ENCODE measurements around the gene LPAR2.

LPAR2 gene

DNA sequence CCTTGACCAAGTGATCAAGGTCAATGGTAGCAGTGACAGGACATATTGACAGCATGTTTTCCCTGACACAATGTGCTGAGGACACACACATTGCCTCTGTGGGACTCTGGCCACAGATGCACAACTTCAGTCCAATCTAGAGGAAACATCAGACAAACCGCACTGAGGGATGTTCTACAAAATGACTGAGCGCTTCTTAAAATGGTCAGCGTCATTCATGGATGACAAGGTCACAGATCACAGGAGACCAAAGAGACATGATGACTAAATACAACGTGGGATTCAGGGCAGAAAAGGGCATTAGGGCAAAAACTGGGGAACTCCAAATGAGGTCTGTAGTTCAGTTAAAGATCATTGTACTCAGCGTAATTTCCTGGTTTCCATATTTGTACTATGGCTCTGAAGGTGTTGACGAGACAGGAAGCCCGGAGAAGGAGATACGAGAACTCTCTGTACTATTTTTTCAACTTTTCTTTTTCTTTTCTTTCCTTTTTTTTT lies 30.2 kb downstream of the LPAR2 start:
- no peak for DNase-seq (ENCODE audit: low read depth in 2 of 2)

GRCh38 chr19:19595171-19595701 lies 32.8 kb downstream of the LPAR2 start:
- no peak for DNase-seq (ENCODE audit: low read depth in 2 of 2)

DNA sequence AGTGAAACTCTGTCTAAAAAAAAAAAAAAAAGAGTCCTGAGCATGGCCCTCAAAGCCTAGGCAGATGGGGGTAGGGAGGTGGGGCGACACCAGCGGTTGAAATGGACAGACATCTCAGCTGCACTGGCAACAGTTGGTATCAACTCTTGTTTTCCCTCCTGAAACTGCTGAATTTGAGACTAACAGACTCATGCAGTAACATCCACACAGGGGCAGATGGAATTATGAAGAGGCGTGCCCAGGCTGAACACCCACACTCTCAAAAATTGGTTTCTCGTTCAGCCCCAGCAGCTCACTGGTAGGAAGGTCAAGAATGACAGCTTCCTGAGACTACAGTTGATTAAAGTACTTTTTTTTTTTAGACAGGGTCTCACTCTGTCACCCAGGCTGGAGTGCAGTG lies 33.6 kb downstream of the LPAR2 start:
- no peak for DNase-seq (ENCODE audit: low read depth in 2 of 2)

DNA sequence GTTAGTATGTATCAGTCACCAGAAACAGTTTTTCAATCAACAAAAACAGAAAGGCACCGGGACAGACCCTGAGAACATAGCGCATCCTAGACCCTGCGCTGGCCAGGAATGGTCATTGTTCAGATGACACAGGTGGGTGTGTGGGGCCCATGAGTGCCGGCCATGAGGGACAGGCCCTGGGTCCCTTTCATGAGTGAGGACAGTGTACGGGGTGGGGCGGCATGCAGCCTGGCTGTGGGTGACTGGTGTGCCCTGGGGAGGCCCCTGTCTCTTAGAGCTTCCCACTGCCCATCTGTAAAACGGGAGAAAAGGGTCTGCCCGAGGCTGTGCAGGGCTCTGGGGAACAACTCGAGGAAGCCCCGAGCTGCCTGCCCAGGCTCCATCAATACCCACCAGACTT lies 35.3 kb downstream of the LPAR2 start:
- no peak for DNase-seq (ENCODE audit: low read depth in 2 of 2)

DNA sequence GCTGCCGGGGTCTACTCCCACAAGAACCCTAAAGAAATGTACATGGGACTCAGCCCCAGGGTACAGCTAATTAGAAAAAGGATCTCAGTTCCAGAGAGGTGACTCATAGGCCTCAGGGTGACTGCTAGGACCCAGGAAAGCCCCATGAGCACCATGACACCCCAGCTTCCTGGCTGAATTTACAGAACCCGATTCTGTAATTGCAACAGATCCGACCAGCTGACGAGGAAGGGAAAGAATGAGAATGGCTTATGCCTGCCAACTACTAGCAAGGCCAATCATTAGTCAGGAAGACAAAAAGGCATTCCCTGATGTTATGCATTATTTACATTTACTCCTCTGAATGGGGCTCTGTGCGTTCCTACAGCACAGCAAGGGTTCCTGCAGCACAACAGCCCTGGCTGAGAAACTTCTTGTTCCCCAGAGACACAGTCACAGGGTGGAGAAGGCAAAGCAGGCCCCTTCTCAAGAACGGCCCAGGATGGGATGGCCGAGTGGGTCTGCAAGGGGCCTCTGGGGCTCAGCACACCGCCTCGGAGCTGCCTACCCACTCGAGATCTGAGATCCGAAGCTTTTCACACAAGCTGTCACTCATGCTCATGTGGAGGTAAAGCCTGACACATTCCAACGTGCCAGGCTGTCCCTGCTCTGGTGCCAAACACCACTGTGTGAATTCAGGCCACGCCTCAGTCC lies 36.7 kb downstream of the LPAR2 start:
- DNase-seq (ENCODE audit: low read depth in 2 of 2), result peak; percentile 26 to 34

DNA sequence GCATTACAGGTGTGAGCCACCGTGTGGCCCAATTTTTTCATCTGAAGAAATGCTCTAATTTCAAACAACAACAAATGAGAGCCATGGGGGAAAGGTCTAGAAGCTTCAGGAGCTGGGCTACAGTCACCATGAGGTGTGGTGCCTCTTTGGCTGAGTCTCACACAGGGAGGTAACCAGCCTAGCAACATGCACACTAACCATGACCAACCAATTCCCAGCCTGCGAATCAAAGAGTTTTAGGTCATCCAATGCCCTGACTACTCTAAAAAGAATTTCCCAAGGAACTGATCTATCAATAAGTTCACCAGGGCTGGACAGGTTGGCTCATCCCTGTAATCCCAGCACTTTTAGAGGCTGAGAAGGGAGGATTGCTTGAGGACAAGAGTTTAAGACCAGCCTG lies 39.5 kb downstream of the LPAR2 start:
- DNase-seq (ENCODE audit: low read depth in 2 of 2), result no peak

GRCh38 chr19:19587771-19588170 lies 40.2 kb downstream of the LPAR2 start:
- DNase-seq (ENCODE audit: low read depth in 2 of 2), result no peak

DNA sequence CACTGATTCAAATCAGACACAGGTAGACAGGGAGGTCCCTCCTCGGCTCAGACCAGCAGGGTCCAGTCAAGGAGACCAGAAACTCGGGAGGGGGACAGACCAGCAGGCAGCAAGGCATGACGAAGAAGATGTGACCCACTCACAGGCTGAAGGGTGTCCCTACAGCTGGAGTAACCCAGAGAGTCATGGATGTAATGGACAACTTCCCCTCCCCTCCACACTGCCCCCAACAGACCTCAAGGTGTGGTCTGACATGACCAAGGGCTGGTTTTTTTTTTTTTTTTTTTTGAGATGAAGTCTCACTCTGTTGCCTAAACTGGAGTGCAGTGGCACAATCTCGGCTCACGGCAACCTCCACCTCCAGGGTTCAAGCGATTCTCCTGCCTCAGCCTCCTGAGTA lies 43.7 kb downstream of the LPAR2 start:
- DNase-seq (ENCODE audit: low read depth in 2 of 2), result no peak

- no peak for DNase-seq (ENCODE audit: low read depth in 2 of 2)
These were observed 45.5 kb downstream of the LPAR2 start for GRCh38 chr19:19582471-19582870.

DNA sequence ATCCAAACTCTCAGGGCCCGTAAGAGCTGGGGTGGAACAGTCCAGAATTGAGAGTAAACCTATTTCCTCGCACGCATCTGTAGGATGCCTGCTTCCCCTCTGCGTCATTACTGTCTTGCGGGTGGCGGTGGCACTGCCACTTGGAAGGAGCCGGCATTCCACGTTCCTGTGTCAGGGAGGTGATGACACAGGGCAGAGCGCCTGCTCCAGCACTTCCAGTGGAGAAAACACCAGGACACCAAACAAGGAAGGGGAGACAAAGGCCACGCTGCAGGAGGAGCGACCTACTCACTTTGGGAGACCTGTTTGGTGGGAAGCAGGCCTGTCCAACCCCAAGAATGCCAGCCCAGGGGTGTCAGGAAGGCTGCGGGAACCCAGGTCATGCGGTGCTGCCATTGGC lies 46.6 kb downstream of the LPAR2 start:
- DNase-seq (ENCODE audit: low read depth in 2 of 2), result no peak

- no peak for DNase-seq (ENCODE audit: low read depth in 2 of 2)
These were observed 47.6 kb downstream of the LPAR2 start for GRCh38 chr19:19580418-19580817.

GRCh38 chr19:19579533-19580361 lies 48.3 kb downstream of the LPAR2 start:
- DNase-seq (ENCODE audit: low read depth in 2 of 2), result no peak

- DNase-seq (ENCODE audit: low read depth in 2 of 2), result no peak
These were observed 49.8 kb downstream of the LPAR2 start for GRCh38 chr19:19578252-19578651.

GRCh38 chr19:19575411-19575810 lies 52.6 kb downstream of the LPAR2 start:
- DNase-seq (ENCODE audit: low read depth in 2 of 2), result no peak

Measured in stimulated activated CD8-positive, alpha-beta memory T cell treated with anti-CD3 and anti-CD28 coated beads, Interleukin-2, amount 100 ng/mL, for 1 hour (primary cell).